DMS 273 treated with DMSO at 0.1 percent for 48 hours (cell line): ENCODE results near the gene ZNF862.

Experiments used
- DNase-seq: peaks from one replicate; lab custom pipeline; 2025; lab: John Stamatoyannopoulos, UW

The ZNF862 gene

GRCh38 chr7:149866139-149866778 lies 28.1 kb downstream of the ZNF862 start:
- DNase-seq, result no peak

GRCh38 chr7:149866779-149867447 lies 28.7 kb downstream of the ZNF862 start:
- no peak for DNase-seq

- no peak for DNase-seq
Observed at GRCh38 chr7:149867762-149868622, 29.8 kb downstream of the ZNF862 start.

GRCh38 chr7:149868623-149869290 lies 30.6 kb downstream of the ZNF862 start:
- no peak for DNase-seq

- no peak for DNase-seq
Observed at GRCh38 chr7:149869291-149869650, 31.1 kb downstream of the ZNF862 start.

GRCh38 chr7:149869867-149870266 lies 31.7 kb downstream of the ZNF862 start:
- DNase-seq, result no peak

- no peak for DNase-seq
Observed at GRCh38 chr7:149870274-149870673, 32.1 kb downstream of the ZNF862 start.

- no peak for DNase-seq
Observed at GRCh38 chr7:149870701-149871483, 32.7 kb downstream of the ZNF862 start.

DNA sequence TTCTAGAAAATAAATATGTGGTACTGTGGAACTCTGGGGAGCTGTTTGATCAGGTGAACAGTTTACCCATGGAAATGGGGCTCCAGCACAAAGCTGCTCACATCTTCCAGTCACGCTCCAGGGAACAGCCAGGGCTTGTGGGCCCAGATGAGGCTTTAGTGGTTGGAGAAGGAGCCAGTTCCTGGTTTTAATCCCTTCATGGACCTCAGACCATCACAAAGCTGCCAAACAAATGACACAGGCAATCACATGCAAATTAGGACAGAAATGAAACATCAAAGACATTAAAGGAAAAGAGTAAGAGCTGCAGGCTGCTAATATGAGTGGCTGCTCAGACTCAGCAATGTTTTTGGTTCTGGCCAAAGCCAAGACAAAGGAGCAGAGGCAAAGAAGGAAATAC lies 33.4 kb downstream of the ZNF862 start:
- DNase-seq, result no peak

GRCh38 chr7:149872419-149873073 lies 34.4 kb downstream of the ZNF862 start:
- peak; percentile 87 for DNase-seq

GRCh38 chr7:149873074-149873969 lies 35.1 kb downstream of the ZNF862 start, which contains the start of gene ATP6V0E2:
ATP6V0E2 (plus strand) TSS chr7:149873969; CDS start chr7:149874066, 97 bp downstream.
- peak; percentile 94 for DNase-seq

DNA sequence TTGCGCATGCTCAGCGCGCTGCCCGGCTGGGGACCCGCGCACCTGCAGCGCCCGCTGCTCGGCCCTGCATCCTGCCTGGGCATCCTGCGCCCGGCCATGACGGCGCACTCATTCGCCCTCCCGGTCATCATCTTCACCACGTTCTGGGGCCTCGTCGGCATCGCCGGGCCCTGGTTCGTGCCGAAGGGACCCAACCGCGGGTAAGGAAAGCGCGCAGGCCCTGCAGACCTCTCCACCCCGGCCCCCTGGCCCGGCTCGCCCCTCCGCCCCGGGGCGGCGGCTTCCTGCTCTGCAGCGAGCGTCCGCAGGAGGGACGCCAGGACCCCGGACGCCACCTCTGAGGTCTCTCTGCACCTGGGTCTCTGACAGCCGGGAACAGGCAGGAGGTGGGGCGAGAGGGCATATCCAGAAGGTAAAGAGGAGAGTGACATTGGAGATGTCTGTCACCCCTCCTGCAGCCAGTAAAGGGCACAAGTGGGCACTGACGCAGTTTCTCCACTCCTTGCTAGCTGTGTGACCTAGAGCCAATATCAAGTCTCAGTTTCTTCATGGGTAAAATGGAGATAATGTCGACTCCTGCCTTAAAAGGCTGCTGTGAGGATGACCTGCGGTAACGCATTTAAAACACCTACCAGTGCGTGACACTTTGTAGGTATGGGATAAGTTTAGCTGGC lies 35.9 kb downstream of the ZNF862 start:
- no peak for DNase-seq

DNA sequence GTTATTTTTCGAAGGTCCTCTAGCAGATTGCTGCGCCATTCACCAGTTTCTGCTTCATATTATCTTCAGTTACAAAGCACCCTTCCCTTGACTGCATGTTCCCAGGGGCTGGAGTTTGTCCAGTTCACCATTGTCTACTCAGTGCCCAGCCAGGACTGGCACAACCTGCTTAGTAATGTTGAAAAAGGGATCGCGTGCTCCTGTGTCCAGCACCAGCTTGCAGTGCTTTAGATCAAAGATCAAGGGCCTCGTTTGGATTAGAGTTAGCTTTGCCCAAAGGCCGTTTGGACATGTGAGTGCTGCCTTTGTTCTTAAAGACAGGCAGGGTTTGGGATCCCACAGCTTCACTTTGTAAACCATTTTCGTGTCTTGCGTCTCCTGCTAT lies 36.5 kb downstream of the ZNF862 start:
- DNase-seq, result no peak

GRCh38 chr7:149875396-149875795 lies 37.2 kb downstream of the ZNF862 start:
- no peak for DNase-seq

- no peak for DNase-seq
Observed at GRCh38 chr7:149877890-149878522, 39.8 kb downstream of the ZNF862 start.

- DNase-seq, result peak; percentile 88
Observed at GRCh38 chr7:149878523-149878921, 40.3 kb downstream of the ZNF862 start.

DNA sequence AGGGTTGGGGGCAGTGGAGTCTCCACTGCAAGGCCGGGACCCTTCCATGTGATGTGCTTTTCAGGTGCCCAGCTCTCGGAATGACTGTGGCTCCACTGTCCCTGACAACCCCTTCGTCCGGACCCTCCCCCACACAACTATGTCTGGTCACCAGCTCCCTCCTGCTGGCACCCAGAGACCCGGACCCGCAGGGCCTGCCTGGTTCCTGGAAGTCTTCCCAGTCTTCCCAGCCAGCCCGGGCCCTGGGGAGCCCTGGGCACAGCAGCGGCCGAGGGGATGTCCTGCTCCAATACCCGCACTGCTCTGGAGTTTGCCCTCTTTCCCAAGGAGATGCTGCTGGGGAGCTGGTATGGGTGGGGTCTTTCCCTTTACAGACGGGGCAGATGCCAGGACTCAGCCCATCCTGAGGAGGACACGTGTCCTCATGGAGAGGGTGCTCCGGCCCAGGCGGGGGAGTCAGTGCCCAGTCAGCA lies 41.1 kb downstream of the ZNF862 start:
- peak; percentile 83 for DNase-seq

- DNase-seq, result peak; percentile 94
Observed at GRCh38 chr7:149879766-149880637, 41.8 kb downstream of the ZNF862 start.
